ENCODE results near the gene CCDC196.
"Not testable (repeated sequence)": the region's sequence is repeated elsewhere in the genome, so short reads cannot be mapped to it uniquely, and the experiment has no call there.

The CCDC196 gene

DNA sequence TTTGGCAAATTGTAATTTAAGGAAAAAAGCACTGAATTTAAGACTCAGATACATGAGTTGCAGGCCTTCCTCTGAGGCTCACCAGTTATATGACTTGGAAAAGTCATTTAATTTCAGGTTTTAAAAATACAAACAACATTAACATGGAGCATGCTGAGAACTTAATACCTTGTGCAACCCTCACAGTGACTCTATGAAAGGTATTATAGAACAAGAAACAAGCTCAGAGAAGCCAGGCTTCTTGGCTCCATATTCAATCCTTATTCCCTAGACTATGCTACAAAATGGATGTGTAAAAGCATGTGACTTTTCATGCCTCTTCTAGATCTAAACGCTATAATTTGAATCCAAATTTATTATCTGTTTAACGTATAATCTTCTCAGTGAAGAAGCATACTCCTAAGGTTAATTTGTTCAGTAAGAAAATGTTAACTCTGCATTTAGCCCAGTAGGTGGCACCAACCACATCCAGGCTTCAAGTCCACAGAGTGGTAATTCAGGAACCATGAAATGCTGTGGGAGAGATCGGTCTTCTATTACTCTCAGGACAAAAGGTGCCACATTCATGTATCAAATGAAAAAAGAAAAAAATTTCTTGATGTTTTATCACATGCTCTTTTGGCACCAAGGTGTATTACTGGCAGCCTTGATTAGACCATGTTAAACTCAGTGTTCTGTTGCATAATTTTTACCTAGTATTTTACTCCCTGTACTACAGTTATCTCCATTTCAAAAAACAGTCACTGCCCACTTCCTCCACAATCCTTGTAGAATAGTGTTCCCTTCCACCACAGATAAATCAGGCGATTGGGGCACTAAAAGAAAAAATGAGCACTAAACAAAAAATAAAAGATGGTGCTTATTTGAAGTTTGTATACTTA is 9.3 kb downstream of the CCDC196 start:
- DNase-seq: peak in 33 of 56 donors; percentile 0 to 58 (median 11)

DNA sequence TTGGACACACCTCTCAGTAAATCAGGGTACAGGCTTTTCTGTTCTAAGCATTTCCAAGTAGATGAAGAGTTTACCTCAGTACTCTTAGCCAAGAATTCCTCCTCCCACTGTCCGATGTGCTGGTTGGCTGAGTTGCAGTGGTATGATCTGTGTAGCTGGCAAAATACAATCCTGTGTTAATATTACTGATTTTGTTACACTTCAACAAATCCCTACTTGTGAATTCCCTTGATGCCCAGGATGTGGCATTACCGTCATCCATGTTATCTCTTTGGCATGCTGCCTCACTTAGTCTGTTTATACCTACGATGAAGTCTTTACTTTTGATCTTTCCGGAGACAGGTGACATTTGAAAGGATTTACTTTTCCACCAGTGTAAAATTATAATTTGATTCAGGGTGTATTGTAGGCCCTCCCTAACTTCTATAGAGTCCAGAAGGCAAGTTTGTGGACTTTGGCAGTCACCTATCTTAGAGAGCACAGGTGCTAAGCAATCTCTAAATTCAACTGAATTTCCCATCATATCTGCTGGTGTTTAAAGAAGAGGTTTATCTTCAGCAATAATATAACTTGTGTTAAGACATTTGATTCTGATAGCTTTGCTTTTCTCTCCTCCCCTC is 10.1 kb downstream of the CCDC196 start:
- DNase-seq: no peak

DNA sequence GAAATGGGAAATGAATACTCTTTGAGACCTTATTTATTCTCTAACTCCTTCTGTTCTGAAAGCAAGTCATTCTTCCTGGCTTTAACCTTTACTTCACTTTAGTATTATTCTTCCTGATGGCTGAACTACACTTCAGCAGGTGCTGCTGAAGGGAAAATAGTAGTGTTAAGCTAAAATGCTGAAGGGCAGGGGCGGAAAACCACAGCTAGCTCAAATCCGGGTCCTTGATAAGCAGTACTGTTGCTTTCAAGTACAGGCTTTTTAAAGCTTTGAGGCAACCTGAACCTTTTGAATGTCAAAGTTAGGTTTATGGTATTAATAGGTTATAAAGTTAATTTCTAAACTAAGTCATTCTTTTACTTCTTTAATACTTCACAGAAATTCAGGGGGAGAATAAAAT is 10.7 kb downstream of the CCDC196 start:
- DNase-seq: no peak

DNA sequence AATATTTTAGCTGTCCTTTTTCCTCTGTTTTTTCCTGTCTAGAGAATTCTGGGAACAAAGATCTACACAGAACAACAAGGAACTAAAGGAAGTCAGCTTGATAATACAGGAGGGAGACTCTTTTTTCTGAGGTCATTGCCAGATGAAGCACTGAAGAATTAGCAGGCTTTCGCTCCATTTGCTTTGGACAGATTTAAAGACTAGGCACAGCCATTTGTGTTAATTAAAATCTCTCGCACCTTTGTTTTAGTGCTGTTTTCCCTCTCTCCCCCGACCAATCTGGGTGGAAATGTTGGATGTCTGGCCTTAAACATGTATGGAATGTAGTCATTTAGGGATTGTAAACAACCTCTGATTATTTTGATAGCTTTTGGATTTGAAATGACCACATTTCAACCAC is 12.1 kb downstream of the CCDC196 start:
- no peak for DNase-seq

DNA sequence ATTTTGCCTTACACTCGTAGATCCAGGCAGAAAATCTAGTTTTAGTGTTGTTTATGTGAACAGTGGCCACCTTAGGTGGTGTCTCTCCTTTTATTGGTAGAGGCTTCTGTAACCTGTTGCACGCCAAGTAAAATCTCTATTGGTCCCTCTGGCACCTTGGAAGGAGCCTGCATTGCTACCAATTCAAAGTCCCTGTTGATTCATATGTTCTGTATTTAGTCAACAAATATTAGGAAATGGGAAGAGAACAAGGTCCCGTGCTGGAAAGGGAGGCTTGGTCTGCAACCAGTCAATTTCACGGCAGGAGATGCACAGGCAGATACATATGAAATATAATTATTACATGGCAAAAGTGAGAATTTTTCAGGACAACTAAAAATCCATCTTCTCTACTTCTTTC is 15.4 kb downstream of the CCDC196 start:
- DNase-seq: no peak

DNA sequence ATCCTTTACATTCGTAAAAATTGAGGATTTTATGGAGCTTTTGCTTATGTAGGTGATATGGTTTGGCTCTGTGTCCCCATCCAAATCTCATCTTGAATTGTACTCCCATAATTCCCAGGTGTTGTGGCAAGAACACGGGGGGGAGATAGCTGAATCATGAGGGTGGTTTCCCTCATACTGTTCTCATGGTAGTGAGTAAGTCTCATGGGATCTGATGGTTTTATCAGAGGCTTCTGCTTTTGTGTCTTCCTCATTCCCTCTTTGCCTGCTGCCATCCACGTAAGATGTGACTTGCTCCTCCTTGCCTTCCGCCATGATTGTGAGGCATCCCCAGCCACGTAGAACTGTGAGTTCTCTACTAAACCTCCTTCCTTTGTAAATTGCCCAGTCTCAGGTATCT is 16.7 kb downstream of the CCDC196 start:
- DNase-seq: not testable (repeated sequence)

DNA sequence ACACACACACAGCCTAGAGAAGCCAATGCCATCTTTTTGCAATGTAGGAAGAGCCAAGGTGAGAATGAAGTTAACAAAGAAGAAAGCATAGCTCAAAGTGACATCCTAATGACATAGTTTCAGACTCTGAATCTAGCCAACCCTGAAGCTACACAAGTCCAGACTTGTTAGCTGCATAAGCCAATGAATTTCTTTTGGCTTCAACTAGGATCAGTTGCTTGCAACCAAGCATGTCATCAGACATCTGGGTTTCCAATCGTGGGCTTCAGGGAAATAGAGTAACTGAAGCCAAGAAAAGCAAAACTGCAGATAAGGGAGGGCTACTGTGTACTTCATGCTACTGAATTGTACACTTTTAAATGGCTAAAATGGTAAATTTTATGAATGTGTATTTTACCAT is 17.4 kb downstream of the CCDC196 start:
- no peak for DNase-seq

DNA sequence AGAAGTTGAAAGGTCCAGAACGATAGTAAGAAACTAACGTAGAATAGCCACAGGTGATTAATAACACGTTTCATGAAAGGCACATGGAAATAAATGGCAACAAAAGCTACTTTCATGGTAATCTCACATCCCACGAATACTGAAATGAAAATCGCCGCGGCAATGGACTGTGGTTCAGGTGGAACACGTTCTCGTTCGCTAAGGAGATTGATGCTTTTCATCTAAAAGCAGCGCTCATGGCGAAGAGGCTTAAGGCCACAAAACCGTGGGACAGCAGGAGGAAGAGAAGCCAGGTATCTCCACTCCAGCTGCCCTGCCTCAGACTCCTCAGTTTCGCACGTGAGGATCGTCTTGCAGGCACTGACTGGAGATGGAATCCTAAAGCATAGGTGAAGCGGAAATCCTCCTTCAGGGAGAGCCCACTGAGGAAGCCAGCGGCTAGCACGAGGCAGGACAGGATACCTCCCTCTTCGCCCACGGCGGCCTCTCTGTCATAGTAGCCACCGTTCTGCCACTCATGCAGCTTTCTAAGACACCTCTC is 21.1 kb downstream of the CCDC196 start:
- DNase-seq: peak in 2 of 56 donors; percentile 50 to 58

DNA sequence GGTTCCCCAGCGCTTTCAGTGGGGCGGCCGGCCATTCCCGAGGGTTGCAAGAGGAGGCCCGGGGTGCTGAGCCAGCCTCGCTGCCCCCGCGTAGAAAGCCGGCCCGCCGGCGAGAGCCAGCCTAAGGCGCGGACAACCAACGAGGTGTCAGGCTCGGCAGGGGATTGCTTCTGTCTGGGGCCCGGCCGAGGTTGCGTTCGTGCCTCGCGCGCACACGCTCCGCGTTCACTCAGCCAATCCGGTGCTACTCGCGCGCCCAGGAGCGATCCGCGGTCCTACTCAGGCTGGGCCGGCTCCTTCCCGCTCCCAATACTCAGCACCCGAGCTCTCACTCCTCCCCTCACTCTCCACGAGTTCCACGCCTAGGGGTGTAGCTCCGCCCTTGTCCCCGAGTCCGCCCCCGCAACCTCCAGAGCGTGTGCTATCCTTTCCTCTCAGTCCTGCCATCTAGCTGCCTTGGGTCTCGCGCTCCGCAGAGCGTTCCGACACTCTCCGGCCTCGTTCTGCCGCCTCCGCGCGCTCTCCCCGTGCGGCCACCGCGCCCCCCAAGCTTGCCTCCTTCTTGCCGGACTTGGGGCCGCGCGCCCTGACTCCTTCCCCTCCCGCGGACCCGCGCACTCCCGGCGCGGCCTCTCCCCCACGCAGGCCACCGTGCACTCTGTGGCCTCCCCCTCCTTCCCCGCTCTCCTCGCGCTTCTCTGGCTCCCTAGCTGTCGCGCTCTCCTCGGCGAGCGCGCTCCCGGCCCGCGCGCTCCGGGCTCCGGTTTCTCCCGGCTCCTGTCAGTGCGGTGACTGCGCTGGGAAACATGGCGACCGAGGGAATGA is 21.8 kb downstream of the CCDC196 start, which contains the start of gene GPHN:
Gene GPHN, plus strand, starts transcription at position 426 of the 825 bp plus-strand sequence.
- peak; percentile 67 to 97 (median 93) for DNase-seq

DNA sequence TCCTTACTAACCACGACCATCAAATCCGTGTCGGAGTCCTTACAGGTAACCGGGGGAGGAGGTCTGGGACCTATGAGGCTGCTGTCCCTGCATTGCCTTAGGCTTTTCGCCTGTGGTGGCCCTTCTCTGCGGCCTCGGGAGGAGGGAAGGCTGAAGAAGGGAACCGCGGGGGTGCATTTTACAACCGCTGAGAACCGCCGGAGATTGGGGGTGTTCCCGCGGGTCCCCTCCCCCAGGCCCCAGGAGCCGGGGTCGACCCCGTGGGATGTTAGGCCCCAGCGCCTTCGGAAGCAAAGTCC is 22.3 kb downstream of the CCDC196 start:
- peak in 3 of 56 donors; percentile 37 to 48 (median 45) for DNase-seq

DNA sequence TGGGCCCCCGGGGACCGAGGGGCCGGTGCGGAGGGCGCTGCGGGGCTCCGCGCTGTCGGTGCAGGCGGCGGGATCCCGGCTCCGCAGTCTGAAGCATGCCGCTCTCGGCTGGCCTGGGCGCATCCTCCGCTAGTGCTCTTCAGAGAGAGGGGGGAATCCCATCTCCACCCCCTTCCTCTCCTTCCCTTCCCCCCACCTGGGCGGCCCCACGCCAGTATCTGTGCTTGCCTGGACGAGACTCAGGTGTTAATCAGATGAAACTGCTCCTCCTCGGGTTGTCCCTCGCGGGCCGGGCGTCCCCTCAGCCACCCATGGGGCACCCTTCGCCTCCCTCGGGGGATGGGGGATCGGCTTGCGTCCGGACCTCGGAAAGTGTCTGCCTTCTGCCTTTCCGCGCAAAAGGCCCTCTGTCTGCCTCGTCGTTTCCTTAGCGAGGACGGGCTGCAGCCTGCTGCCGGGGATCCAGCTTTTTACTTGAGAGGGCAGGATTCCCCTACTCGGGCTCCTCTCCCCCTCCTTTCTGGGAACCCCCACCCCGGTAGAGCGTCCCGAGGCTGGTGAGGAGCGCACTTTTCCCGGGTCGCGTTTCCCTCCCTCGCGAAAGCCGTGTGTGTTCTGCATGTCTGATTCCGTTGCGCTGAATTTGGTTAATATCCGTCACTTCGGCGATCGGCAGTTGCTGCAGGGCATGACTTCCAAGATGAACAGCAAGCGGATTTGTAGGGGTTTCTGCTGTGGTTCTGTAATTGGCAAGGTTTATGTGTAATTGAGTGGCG is 22.9 kb downstream of the CCDC196 start:
- DNase-seq: peak in 45 of 56 donors; percentile 5 to 70 (median 40)

DNA sequence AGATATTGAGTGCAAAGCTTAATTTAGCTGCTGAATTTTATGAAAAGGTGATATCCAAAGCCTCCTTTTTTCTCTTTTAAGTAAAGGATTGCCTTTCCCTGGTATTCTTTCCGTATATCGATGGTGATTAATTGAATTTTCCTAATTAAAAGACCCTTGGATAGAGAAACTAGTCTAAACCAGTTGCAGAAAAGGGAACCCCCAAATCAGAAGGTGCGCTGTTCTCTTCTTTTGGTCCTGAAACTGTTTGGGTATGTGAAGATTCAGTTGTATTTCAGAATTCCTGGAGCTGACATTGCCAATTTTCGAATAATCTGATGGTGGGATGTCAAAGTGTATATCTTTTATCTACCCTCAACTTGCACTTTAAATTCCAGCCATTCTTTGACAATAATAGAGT is 23.7 kb downstream of the CCDC196 start:
- no peak for DNase-seq

DNA sequence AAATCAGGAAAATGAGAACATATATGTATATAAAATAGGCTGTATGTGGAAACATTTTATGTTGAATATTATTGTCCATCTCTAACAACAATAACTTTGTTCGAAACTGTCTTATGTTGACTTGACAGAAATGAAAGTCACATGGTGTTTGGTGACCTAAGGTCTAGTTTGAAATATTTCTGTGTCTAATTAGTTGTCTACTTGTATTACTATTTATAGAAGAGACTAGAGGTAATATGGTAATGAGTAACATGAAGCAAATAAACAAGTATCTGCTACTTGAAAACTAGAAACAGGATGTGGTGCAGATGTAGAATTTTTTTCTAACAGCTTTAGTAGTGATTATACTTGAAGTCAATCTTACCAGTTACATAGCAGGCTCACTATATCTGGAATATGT is 25.7 kb downstream of the CCDC196 start:
- DNase-seq: no peak

DNA sequence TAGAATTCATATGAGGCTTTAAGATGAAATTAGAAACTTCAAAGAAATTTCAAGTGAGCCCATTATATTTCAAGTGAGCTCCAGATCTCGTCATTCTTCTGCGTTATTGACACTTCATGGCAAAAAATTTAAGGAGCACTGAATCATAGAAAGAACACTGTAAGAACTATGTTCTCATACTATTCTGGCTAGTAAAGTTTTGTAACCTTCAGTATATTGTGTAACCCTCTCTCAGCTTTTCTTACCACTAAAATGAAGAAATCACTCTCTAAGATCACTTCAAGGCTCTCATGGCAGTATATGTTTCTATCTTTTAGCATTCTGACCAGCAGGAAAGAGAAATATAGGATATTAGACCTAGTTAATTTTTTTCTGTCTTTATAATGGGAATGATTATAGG is 28.0 kb downstream of the CCDC196 start:
- no peak for DNase-seq

DNA sequence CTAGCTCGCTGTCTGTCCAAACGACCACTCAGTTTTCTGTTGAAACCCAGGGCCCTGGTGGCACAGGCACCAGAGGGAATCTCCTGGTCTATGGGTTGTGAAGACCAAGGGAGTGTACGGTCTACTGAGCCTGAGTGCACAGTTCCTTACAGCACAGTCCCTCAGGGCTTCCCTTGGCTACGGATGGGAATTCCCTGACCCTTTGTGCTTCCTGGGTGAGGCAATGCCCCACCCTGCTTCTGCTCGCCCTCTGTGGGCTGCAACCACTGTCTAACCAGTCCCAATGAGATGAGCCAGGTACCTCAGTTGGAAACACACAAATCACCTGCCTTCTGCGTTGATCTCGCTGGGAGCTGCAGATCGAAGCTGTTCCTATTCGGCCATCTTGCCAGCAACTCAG is 44.4 kb downstream of the CCDC196 start:
- no peak for DNase-seq

DNA sequence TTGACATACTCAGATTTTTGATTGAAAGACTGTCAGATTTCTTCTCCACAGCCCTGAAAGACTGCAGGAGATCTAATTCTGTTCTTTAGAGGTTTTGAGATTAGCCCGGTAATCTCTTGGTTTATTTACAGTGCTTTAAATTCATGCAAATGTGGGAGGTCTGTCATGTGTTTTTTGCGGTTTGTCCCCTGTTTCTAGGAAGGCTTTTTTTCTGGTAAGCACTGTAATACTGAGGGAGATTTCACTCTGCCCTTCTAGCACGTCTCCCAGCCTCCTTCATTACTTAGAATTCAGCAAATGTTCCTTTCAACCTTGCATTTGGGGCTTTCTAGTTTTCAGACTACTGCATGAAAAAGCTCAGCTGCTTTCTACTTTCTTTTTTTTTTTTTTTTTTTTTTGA is 52.9 kb downstream of the CCDC196 start:
- no peak for DNase-seq

DNA sequence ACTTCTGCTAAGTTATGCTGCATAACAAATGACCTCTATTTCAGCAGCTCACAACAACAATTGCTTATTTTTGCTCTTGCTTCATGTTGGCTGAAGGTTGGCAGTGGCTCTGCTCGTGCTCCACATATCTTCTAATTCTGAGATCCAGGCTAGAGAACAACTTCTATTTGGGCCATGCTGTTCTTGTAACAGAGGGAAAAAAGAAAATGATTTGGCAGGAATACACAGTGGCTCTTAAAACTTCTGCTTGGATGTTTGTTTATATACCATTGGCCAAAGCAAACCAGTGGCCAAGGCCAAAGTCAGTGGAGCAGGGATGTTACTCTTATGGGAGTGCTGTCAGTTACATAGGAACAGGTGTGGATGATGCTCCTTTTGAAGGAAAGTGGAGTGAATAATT is 53.9 kb downstream of the CCDC196 start:
- peak in 3 of 56 donors; percentile 1 to 14 (median 2) for DNase-seq

DNA sequence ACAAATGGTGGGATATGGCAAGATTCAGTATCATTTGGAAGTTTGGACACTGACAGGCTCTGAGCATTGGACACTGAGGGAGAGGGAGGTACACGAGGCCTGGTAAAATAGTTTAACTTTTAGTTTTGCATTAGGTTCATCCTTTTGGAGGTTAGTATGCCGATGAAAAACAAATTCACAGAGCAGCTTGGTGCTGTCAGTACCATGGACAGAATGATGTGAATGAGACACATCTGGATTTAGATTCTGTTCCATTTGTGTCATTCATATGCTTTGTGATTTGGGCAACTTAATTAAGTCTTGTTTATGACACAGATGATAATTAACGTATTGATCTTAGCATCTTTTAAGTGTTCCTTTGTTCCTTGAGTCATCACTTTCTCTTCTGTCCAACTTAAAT is 55.5 kb downstream of the CCDC196 start:
- no peak for DNase-seq

DNA sequence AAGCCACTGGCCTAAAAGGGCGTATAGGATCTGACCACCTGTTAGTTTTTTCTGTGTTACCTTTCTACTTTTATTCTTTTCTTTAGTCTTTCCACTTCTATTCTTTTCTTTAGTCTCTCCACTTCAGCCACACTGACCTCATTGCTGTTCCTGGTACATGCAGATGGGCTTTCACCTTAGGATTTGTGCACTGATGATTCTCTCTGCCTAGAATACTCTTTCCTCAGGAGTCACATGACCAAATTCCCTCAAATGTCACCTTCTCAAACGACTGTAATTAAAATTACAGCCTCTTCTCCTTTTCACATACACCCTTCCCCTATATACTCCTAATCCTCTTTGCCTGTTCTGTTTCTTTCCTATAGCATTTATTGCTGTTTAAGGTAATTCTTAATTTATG is 57.8 kb downstream of the CCDC196 start:
- no peak for DNase-seq

DNA sequence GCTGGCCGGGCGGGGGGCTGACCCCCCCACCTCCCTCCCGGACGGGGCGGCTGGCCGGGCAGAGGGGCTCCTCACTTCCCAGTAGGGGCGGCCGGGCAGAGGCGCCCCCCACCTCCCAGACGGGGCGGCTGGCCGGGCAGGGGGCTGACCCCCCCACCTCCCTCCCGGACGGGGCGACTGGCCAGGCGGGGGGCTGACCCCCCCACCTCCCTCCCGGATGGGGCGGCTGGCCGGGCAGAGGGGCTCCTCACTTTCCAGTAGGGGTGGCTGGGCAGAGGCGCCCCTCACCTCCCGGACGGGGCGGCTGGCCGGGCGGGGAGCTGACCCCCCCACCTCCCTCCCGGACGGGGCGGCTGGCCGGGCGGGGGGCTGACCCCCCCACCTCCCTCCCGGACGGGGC is 59.0 kb downstream of the CCDC196 start:
- not testable (repeated sequence) for DNase-seq

DNA sequence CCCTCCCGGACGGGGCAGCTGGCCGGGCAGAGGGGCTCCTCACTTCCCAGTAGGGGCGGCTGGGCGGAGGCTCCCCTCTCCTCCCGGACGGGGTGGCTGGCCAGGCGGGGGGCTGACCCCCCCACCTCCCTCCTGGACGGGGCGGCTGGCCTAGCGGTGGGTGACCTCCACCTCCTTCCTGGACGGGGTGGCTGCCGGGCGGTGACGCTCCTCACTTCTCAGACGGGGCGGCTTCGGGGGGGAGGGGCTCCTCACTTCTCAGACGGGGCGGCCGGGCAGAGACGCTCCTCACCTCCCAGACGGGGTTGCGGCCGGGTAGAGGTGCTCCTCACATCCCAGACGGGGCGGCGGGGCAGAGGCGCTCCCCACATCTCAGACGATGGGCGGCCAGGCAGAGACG is 59.6 kb downstream of the CCDC196 start:
- DNase-seq: not testable (repeated sequence)
